HCT116 (cell line): ENCODE data around the gene TMPRSS7.

Experiments used
- ATF3 ChIP-seq: IDR thresholded peaks from 2 replicates; pipeline ENCODE4 v1.6.1; 2012
- CTCF ChIP-seq, 3 experiments: fragments of 200-600 bp in 1 of 3; sonication (generic) in 1 of 3; IDR thresholded peaks in 2 of 3; conservative IDR thresholded peaks in 1 of 3; 2 replicates each; pipeline ENCODE4 v1.5.1; 2012 to 2017; ENCODE audit warnings: low read depth in 2 of 3, low read length in 2 of 3, antibody characterized with exemption in 1 of 3, borderline replicate concordance in 1 of 3, control low read depth in 1 of 3, mild to moderate bottlenecking in 1 of 3, mixed read lengths in 1 of 3, mixed run types in 1 of 3, moderate library complexity in 1 of 3; ENCODE audit not compliant: insufficient read depth in 1 of 3
- FOSL1 ChIP-seq: IDR thresholded peaks from 2 replicates; pipeline ENCODE4 v1.6.1; 2012; ENCODE audit warnings: low read depth
- POLR2A ChIP-seq: IDR thresholded peaks from 2 replicates; pipeline ENCODE4 v1.7.0; 2011; ENCODE audit warnings: borderline replicate concordance; ENCODE audit not compliant: insufficient read depth, insufficient read length; ENCODE audit errors: extremely low read depth
- POLR2AphosphoS5 ChIP-seq: IDR thresholded peaks from 2 replicates; pipeline ENCODE4 v1.6.1; 2011; ENCODE audit warnings: mild to moderate bottlenecking, low read depth, low read length, moderate library complexity
- SP1 ChIP-seq: IDR thresholded peaks from 2 replicates; pipeline ENCODE4 v1.6.1; 2012; ENCODE audit warnings: low read depth

GRCh38 chr3:112121577-112122547, 87.3 kb downstream of the TMPRSS7 start:
- TF ChIP-seq CTCF (IDR thresholded peaks at IDR 0.05 in 2 of 3, conservative IDR thresholded peaks at IDR 0.05 in 1 of 3; ENCODE audit: borderline replicate concordance in 1 of 3, insufficient read depth in 1 of 3, low read depth in 2 of 3, low read length in 2 of 3) (no peak), POLR2A (no peak), POLR2AphosphoS5 (no peak), FOSL1 (no peak), SP1 (no peak), ATF3 (no peak)
